ENCODE measurements around the gene ZNF385B.

DNA sequence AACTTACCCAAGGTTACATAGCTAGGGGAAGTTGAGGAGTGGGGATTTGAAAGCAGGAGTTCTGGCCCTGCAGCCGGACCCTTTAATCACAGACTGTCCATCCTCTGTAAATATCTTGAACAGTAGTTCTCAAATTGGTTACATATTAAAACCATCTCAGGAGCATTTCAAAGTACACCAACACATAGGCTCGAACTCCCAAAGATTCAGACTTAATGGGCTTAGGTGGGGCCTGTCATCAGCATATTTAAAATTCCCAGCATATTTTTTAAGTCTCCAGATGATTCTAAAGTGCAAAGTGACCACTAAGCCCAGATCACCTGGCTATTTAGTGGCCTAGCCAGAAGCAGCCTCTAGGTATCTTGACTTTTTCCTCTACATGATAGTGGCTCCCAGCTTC, 192.2 kb downstream of the ZNF385B start:
- no peak for TF ChIP-seq RAD21 (IDR thresholded peaks at IDR 0.05; ENCODE audit: low read depth)
- TF ChIP-seq ZBTB7A (IDR thresholded peaks at IDR 0.05; ENCODE audit: low read depth): no peak
- no peak for TF ChIP-seq NFIC (IDR thresholded peaks at IDR 0.05)
- TF ChIP-seq EGR1 (IDR thresholded peaks at IDR 0.05): no peak
- TF ChIP-seq, protein P1, sequence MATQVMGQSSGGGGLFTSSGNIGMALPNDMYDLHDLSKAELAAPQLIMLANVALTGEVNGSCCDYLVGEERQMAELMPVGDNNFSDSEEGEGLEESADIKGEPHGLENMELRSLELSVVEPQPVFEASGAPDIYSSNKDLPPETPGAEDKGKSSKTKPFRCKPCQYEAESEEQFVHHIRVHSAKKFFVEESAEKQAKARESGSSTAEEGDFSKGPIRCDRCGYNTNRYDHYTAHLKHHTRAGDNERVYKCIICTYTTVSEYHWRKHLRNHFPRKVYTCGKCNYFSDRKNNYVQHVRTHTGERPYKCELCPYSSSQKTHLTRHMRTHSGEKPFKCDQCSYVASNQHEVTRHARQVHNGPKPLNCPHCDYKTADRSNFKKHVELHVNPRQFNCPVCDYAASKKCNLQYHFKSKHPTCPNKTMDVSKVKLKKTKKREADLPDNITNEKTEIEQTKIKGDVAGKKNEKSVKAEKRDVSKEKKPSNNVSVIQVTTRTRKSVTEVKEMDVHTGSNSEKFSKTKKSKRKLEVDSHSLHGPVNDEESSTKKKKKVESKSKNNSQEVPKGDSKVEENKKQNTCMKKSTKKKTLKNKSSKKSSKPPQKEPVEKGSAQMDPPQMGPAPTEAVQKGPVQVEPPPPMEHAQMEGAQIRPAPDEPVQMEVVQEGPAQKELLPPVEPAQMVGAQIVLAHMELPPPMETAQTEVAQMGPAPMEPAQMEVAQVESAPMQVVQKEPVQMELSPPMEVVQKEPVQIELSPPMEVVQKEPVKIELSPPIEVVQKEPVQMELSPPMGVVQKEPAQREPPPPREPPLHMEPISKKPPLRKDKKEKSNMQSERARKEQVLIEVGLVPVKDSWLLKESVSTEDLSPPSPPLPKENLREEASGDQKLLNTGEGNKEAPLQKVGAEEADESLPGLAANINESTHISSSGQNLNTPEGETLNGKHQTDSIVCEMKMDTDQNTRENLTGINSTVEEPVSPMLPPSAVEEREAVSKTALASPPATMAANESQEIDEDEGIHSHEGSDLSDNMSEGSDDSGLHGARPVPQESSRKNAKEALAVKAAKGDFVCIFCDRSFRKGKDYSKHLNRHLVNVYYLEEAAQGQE (IDR thresholded peaks at IDR 0.05; ENCODE audit: low read depth): no peak
- no peak for TF ChIP-seq MAX (IDR thresholded peaks at IDR 0.05)
- no peak for TF ChIP-seq EP300 (IDR thresholded peaks at IDR 0.05; ENCODE audit: borderline replicate concordance)
- no peak for TF ChIP-seq TAF1 (IDR thresholded peaks at IDR 0.05; ENCODE audit: low read depth)
- no peak for TF ChIP-seq FOXM1 (IDR thresholded peaks at IDR 0.05; ENCODE audit: borderline replicate concordance, low read depth)
- no peak for TF ChIP-seq CREB1 (IDR thresholded peaks at IDR 0.05; ENCODE audit: low read depth)
- no peak for TF ChIP-seq TCF12 (IDR thresholded peaks at IDR 0.05; ENCODE audit: low read depth)
- TF ChIP-seq CEBPB (IDR thresholded peaks at IDR 0.05): no peak
- TF ChIP-seq USF1 (IDR thresholded peaks at IDR 0.05): no peak
- TF ChIP-seq TEAD4 (IDR thresholded peaks at IDR 0.05): no peak

All from Ishikawa (cell line).